ENCODE data around the gene GORAB. TPM values are rescaled to one million over a fixed set of nuclear protein-coding genes. Genes with fewer than 3 reads are reported as not detected.

GORAB gene
- total and polyA plus RNA-seq, 2 of the 8 experiments (the other 6 are each of a cell fraction or from before 2014, with no cell fraction given), result 4.0 to 9.6 TPM

- WGBS, 2 experiments (ENCODE audit: extremely low coverage in 1 of 2, insufficient coverage in 1 of 2, insufficient read length in 1 of 2, insufficient replicate concordance in 2 of 2, low coverage in 1 of 2, low lambda C conversion rate in 2 of 2, missing lambda C conversion rate in 1 of 2), result 86 to 100% methylated on average over 1 to 6 of the region's 6 CpGs
- POLR2A ChIA-PET (ENCODE audit: partially characterized antibody), result no interaction called here
Observed at GRCh38 chr1:170534626-170535147, 2.7 kb downstream of the GORAB start.

More at GRCh38 chr1:170534626-170535147, 2.7 kb downstream of the GORAB start:
- H2BK5ac ChIP-seq (ENCODE audit: low read depth, low read length), result no peak overlapping the region
- H3K14ac ChIP-seq (ENCODE audit: insufficient read length), result no peak overlapping the region
- peaks cover 11% of the 10 kb centered on the region for H3K23me2 ChIP-seq (ENCODE audit: low read depth, low read length)
- TF ChIP-seq SRF (IDR thresholded peaks at IDR 0.05; ENCODE audit: low read depth, low read length), result no peak
- TF ChIP-seq SAP30 (IDR thresholded peaks at IDR 0.05; ENCODE audit: insufficient read depth, insufficient replicate concordance, low read length), result no peak
- no peak for TF ChIP-seq RAD21 (IDR thresholded peaks at IDR 0.05 in 1 of 2, conservative IDR thresholded peaks at IDR 0.05 in 1 of 2; ENCODE audit: low read depth in 2 of 2, low read length in 2 of 2)
- TF ChIP-seq NANOG (IDR thresholded peaks at IDR 0.05; ENCODE audit: insufficient read depth, low read depth, low read length, poor library complexity, severe bottlenecking), result no peak
- no peak for TF ChIP-seq MAFK (IDR thresholded peaks at IDR 0.05; ENCODE audit: low read depth, low read length)
- TF ChIP-seq POLR2A (IDR thresholded peaks at IDR 0.05; ENCODE audit: control extremely low read depth in 1 of 2, low read depth in 2 of 2, low read length in 2 of 2), result no peak
- TF ChIP-seq KDM5A (IDR thresholded peaks at IDR 0.05; ENCODE audit: low read length), result no peak
- TF ChIP-seq SP4 (IDR thresholded peaks at IDR 0.05; ENCODE audit: low read length), result no peak
- TF ChIP-seq CBX5 (IDR thresholded peaks at IDR 0.05; ENCODE audit: low read depth, low read length), result no peak
- TF ChIP-seq EP300 (IDR thresholded peaks at IDR 0.05; ENCODE audit: borderline replicate concordance in 1 of 2, low read depth in 2 of 2, low read length in 2 of 2), result no peak
- TF ChIP-seq CTBP2 (IDR thresholded peaks at IDR 0.05; ENCODE audit: borderline replicate concordance, insufficient read depth, insufficient read length, low read length), result no peak
- H3K36me3 ChIP-seq (ENCODE audit: control insufficient read depth in 2 of 4, insufficient read depth in 4 of 4, low read length in 3 of 4), result peaks cover 0 to 7% (median 3%) of the 10 kb centered on the region in 4 experiments; a peak in 3 of 8 replicates
- no peak for DNase-seq (ENCODE audit: low read depth in 1 of 2, low spot score in 2 of 2)
- no peaks in the 10 kb centered on the region; the same call in 1 of the 2 replicates for H3K79me1 ChIP-seq (ENCODE audit: low read depth, low read length)
- H2BK15ac ChIP-seq (ENCODE audit: low read length), result no peak overlapping the region
- no peak for FAIRE-seq
- H3K27ac ChIP-seq (ENCODE audit: low read depth, low read length), result no peak overlapping the region
- H3K18ac ChIP-seq (ENCODE audit: extremely low read depth, low read length), result no peak overlapping the region
- CTCF ChIA-PET (ENCODE audit: partially characterized antibody), result interaction anchor here (0.9 kb wide), 1 partner anchor 524 kb away, joined by 3 read pairs; no protein-coding TSS in a partner anchor
- no peak overlapping the region for H2BK120ac ChIP-seq (replicated peaks; ENCODE audit: low read depth, low read length)
- H4K91ac ChIP-seq (replicated peaks; ENCODE audit: insufficient read length, low read length), result no peak overlapping the region
- no peaks in the 10 kb centered on the region for H4K20me1 ChIP-seq (replicated peaks in 1 of 2; ENCODE audit: control insufficient read depth in 1 of 2, insufficient read depth in 2 of 2, low read length in 2 of 2)
- no peak overlapping the region for H2AK5ac ChIP-seq (ENCODE audit: low read depth, low read length)
- peaks cover 0 to 4% (median 0%) of the 10 kb centered on the region in 4 experiments; a peak in 2 of 7 replicates for H3K4me1 ChIP-seq (replicated peaks in 1 of 4; ENCODE audit: control insufficient read depth in 3 of 4, insufficient read depth in 4 of 4, low read length in 3 of 4)
- peaks cover 13 to 62% of the 10 kb centered on the region in 2 experiments; a peak in 3 of 4 replicates for H3K79me2 ChIP-seq (ENCODE audit: control insufficient read depth in 1 of 2, insufficient read depth in 2 of 2, low read length in 2 of 2)
- H3K23ac ChIP-seq (ENCODE audit: insufficient read length), result no peak overlapping the region
- no peak overlapping the region for H4K8ac ChIP-seq (ENCODE audit: extremely low read depth, insufficient read depth, low read length)
- no peak overlapping the region for H3K4me2 ChIP-seq (ENCODE audit: insufficient read depth in 1 of 2, low read depth in 2 of 2, low read length in 2 of 2)
- H3K9me3 ChIP-seq (ENCODE audit: insufficient read depth in 2 of 2, low read depth in 1 of 2, low read length in 1 of 2), result no peaks in the 10 kb centered on the region
- H3K4me3 ChIP-seq (ENCODE audit: extremely low read depth in 1 of 4, insufficient read depth in 2 of 4, low read depth in 3 of 4, low read length in 4 of 4), result no peak overlapping the region
- H3K9ac ChIP-seq (replicated peaks in 1 of 4; ENCODE audit: extremely low read depth in 1 of 4, low read depth in 3 of 4, low read length in 3 of 4), result no peak overlapping the region
- H2BK20ac ChIP-seq (ENCODE audit: low read length), result no peak overlapping the region
- H2AFZ ChIP-seq (ENCODE audit: low read length), result no peak overlapping the region
- H4K5ac ChIP-seq (ENCODE audit: insufficient read length, low read depth, low read length), result no peak overlapping the region
- no peaks in the 10 kb centered on the region for H3K27me3 ChIP-seq (replicated peaks in 1 of 4; ENCODE audit: control insufficient read depth in 3 of 4, extremely low read depth in 1 of 4, insufficient read depth in 3 of 4, low read length in 3 of 4)
- H3K4ac ChIP-seq (replicated peaks; ENCODE audit: insufficient read length, low read depth, low read length), result no peak overlapping the region
- H3K56ac ChIP-seq (replicated peaks; ENCODE audit: insufficient read length, low read depth, low read length), result no peak overlapping the region
- no peak overlapping the region for H2BK12ac ChIP-seq (ENCODE audit: low read depth, low read length)

Data from H1 (cell line).